Measurements from ENCODE around the gene ANKFY1. TPM values are rescaled to one million over a fixed set of nuclear protein-coding genes. Genes with fewer than 3 reads are reported as not detected.
"Not testable (repeated sequence)": the region's sequence is repeated elsewhere in the genome, so short reads cannot be mapped to it uniquely, and the experiment has no call there.

The ANKFY1 gene
- polyA plus RNA-seq, 1 donor = 57.7 TPM

- DNase-seq = no peak
Observed at GRCh38 chr17:4215882-4216570, 47.8 kb downstream of the ANKFY1 start.

- no peak for DNase-seq
Observed at GRCh38 chr17:4214157-4214556, 49.6 kb downstream of the ANKFY1 start.

- DNase-seq = no peak
Observed at GRCh38 chr17:4209611-4210010, 54.2 kb downstream of the ANKFY1 start.

GRCh38 chr17:4208238-4208637 is 55.5 kb downstream of the ANKFY1 start:
- DNase-seq = no peak

GRCh38 chr17:4206962-4207361 is 56.8 kb downstream of the ANKFY1 start:
- DNase-seq = no peak

- no peak for DNase-seq
Observed at GRCh38 chr17:4205917-4206316, 57.9 kb downstream of the ANKFY1 start.

GRCh38 chr17:4204710-4205173 is 59.0 kb downstream of the ANKFY1 start:
- no peak for DNase-seq

GRCh38 chr17:4204190-4204589 is 59.6 kb downstream of the ANKFY1 start:
- no peak for DNase-seq

- DNase-seq = no peak
Observed at GRCh38 chr17:4201226-4201625, 62.6 kb downstream of the ANKFY1 start.

GRCh38 chr17:4199818-4200402 is 63.9 kb downstream of the ANKFY1 start:
- peak; percentile 33 for DNase-seq

GRCh38 chr17:4198995-4199394 is 64.8 kb downstream of the ANKFY1 start:
- DNase-seq = no peak

- no peak for DNase-seq
Observed at GRCh38 chr17:4195306-4195705, 68.5 kb downstream of the ANKFY1 start.

- DNase-seq = no peak
Observed at GRCh38 chr17:4194796-4195195, 69.0 kb downstream of the ANKFY1 start.

- not testable (repeated sequence) for DNase-seq
Observed at GRCh38 chr17:4190791-4191190, 73.0 kb downstream of the ANKFY1 start.

GRCh38 chr17:4189280-4189679 is 74.5 kb downstream of the ANKFY1 start:
- no peak for DNase-seq

- no peak for DNase-seq
Observed at GRCh38 chr17:4188076-4188475, 75.7 kb downstream of the ANKFY1 start.

- no peak for DNase-seq
Observed at GRCh38 chr17:4187076-4187475, 76.7 kb downstream of the ANKFY1 start.

GRCh38 chr17:4186357-4186881 is 77.4 kb downstream of the ANKFY1 start:
- DNase-seq = peak; percentile 29

- no peak for DNase-seq
Observed at GRCh38 chr17:4185656-4186055, 78.1 kb downstream of the ANKFY1 start.

- DNase-seq = no peak
Observed at GRCh38 chr17:4184811-4185210, 79.0 kb downstream of the ANKFY1 start.

- DNase-seq = no peak
Observed at GRCh38 chr17:4182043-4182442, 81.7 kb downstream of the ANKFY1 start.

- DNase-seq = no peak
Observed at GRCh38 chr17:4180791-4181190, 83.0 kb downstream of the ANKFY1 start.

- no peak for DNase-seq
Observed at GRCh38 chr17:4179071-4179470, 84.7 kb downstream of the ANKFY1 start.

GRCh38 chr17:4178651-4179050 is 85.1 kb downstream of the ANKFY1 start:
- DNase-seq = no peak
